GM12873 (cell line): ENCODE data around the gene SLC24A3.

Source experiments
- TF ChIP-seq, protein P1 (sequence below): IDR thresholded peaks from 2 replicates; pipeline ENCODE4 v1.5.1; 2012; ENCODE audit warnings: low read depth, mild to moderate bottlenecking, moderate library complexity, low read length, control low read depth; ENCODE audit not compliant: insufficient read depth; ENCODE audit errors: missing control alignments

SLC24A3 gene

DNA sequence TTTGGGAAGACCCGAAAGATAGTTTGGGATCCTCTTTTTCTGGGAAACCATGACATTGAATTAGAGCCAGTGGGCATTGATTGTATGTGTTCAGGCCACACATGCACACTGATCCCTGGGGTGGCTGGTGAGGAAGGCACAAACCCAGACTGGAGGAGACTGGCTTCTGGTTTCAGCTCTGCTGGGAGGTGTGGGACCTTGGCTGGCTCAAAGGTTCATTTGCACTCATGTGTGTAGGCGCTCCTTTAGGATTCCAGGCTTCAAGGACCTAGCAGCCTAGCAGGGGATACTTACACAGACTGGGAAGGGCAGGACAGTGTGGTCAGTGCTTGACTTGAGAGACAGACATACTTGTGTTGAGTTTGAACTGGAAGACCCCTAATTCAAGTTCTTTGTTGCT, 552.8 kb downstream of the SLC24A3 start:
- TF ChIP-seq, protein P1, sequence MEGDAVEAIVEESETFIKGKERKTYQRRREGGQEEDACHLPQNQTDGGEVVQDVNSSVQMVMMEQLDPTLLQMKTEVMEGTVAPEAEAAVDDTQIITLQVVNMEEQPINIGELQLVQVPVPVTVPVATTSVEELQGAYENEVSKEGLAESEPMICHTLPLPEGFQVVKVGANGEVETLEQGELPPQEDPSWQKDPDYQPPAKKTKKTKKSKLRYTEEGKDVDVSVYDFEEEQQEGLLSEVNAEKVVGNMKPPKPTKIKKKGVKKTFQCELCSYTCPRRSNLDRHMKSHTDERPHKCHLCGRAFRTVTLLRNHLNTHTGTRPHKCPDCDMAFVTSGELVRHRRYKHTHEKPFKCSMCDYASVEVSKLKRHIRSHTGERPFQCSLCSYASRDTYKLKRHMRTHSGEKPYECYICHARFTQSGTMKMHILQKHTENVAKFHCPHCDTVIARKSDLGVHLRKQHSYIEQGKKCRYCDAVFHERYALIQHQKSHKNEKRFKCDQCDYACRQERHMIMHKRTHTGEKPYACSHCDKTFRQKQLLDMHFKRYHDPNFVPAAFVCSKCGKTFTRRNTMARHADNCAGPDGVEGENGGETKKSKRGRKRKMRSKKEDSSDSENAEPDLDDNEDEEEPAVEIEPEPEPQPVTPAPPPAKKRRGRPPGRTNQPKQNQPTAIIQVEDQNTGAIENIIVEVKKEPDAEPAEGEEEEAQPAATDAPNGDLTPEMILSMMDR, result no peak

DNA sequence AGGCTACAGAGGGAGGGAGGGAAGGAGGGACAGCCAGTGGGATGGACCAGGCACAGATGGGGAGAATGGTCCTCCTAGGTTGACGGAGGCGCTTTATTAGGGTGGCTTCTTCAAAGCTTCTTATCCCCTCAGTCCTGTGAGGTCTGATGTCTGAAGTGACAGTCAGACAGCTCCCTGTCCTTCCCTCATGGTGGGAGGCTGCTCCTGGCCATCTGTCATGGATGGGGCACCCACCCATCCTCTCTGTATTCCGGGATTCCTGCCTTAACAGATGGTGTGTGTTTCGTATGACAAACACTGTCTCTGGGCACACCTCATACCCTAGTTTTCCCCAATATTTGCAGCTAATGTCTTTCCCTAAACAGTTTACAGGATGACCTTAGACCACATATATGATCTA, 553.5 kb downstream of the SLC24A3 start:
- TF ChIP-seq, protein P1, result no peak

DNA sequence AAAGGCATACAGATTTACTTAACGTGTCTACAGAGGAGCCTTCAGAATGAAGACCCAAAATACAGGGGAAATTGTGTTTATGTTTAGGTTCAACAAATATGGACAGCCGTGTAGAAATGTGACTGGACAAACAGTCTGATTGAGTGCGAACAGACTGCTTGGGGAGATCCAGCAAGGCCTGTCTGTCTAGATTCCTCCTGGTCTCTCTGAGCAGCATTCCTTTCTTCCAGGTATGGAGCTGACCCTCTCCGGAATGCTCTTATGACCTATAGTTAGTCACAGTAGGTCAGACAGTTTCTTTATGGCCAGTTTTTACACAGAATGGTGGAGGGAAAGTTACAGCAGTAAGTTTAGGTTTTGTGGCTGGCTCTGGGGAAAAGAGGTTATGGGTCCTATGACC, 554.6 kb downstream of the SLC24A3 start:
- TF ChIP-seq, protein P1, result no peak

- TF ChIP-seq, protein P1, result no peak
Measured at GRCh38 chr20:19768325-19768842, 555.9 kb downstream of the SLC24A3 start.

- TF ChIP-seq, protein P1, result no peak
Measured at GRCh38 chr20:19769507-19769906, 557.1 kb downstream of the SLC24A3 start.

GRCh38 chr20:19770375-19770774, 557.9 kb downstream of the SLC24A3 start:
- TF ChIP-seq, protein P1, result no peak

DNA sequence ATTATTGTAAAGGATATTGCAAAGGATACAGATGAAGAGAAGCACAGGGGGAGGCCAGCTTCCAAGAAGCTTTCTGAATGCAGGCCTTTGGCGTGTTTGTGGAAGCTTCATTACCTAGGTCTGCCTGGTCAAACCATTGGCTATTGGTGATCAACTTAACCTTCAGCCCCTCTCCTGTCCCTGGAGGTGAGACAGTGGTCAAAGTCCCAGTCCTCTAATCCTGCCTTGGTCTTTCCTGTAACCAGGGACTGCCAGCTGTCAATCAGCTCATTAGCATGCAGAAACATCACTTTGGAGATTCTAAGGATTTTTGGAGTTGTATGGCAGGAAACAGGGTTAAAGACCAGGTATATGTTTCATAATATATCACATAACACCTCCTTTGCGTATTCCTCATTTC, 558.6 kb downstream of the SLC24A3 start:
- TF ChIP-seq, protein P1, result no peak
